ENCODE results near the gene GSTP1.

Gene GSTP1

GRCh38 chr11:67609316-67609715 lies 25.7 kb downstream of the GSTP1 start:
- TF ChIP-seq, protein P1, sequence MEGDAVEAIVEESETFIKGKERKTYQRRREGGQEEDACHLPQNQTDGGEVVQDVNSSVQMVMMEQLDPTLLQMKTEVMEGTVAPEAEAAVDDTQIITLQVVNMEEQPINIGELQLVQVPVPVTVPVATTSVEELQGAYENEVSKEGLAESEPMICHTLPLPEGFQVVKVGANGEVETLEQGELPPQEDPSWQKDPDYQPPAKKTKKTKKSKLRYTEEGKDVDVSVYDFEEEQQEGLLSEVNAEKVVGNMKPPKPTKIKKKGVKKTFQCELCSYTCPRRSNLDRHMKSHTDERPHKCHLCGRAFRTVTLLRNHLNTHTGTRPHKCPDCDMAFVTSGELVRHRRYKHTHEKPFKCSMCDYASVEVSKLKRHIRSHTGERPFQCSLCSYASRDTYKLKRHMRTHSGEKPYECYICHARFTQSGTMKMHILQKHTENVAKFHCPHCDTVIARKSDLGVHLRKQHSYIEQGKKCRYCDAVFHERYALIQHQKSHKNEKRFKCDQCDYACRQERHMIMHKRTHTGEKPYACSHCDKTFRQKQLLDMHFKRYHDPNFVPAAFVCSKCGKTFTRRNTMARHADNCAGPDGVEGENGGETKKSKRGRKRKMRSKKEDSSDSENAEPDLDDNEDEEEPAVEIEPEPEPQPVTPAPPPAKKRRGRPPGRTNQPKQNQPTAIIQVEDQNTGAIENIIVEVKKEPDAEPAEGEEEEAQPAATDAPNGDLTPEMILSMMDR (IDR thresholded peaks at IDR 0.05): no peak
- Histone ChIP-seq H3K27ac (peak overlapping the region; percentile 4), H3K79me2 (peaks cover 3% of the 10 kb centered on the region), H2AFZ (no peak overlapping the region), H3K4me1 (peaks cover 8% of the 10 kb centered on the region), H3K4me3 (ENCODE audit: low read depth, low read length) (no peak overlapping the region), H3K9me3 (ENCODE audit: control insufficient read depth, low read length) (no peaks in the 10 kb centered on the region), H3K27me3 (ENCODE audit: control insufficient read depth, insufficient read depth, low read length) (no peaks in the 10 kb centered on the region), H3K36me3 (ENCODE audit: control insufficient read depth, insufficient read depth, low read length) (no peaks in the 10 kb centered on the region), H3K9ac (no peak overlapping the region), H3K4me2 (ENCODE audit: low read length) (peak overlapping the region; percentile 35)

- peaks cover 8% of the 10 kb centered on the region for H3K4me1 ChIP-seq
- peak overlapping the region; percentile 31 for H3K4me2 ChIP-seq (ENCODE audit: low read length)
- no peaks in the 10 kb centered on the region for H3K36me3 ChIP-seq (ENCODE audit: control insufficient read depth, insufficient read depth, low read length)
- H3K79me2 ChIP-seq: peaks cover 3% of the 10 kb centered on the region
- no peak overlapping the region for H2AFZ ChIP-seq
- no peak overlapping the region for H3K9ac ChIP-seq
- H3K27ac ChIP-seq: no peak overlapping the region
- TF ChIP-seq, protein P1 (IDR thresholded peaks at IDR 0.05): no peak
- no peaks in the 10 kb centered on the region for H3K27me3 ChIP-seq (ENCODE audit: control insufficient read depth, insufficient read depth, low read length)
- peak overlapping the region; percentile 22 for H3K4me3 ChIP-seq (ENCODE audit: low read depth, low read length)
- no peaks in the 10 kb centered on the region for H3K9me3 ChIP-seq (ENCODE audit: control insufficient read depth, low read length)
Measured at GRCh38 chr11:67610302-67610868, 26.8 kb downstream of the GSTP1 start.

DNA sequence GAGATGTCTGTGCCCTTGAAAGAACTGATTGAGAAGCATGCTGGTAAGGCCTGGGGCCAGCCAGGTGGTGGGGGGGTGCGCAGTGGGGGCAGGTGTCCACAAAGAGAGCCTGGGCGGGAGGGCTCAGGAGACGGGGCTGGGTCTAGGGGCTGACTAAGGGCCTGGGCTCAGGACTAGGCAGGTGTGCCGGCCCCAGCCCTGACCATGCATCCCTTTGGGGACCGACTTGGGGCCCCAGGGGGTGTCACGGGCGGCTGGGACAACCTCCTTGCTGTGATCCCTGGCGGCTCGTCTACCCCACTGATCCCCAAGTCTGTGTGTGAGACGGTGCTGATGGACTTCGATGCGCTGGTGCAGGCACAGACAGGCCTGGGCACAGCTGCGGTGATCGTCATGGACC lies 27.6 kb downstream of the GSTP1 start:
- TF ChIP-seq, protein P1 (IDR thresholded peaks at IDR 0.05): no peak
- Histone ChIP-seq H2AFZ (no peak overlapping the region), H3K36me3 (ENCODE audit: control insufficient read depth, insufficient read depth, low read length) (no peaks in the 10 kb centered on the region), H3K9me3 (ENCODE audit: control insufficient read depth, low read length) (no peaks in the 10 kb centered on the region), H3K9ac (no peak overlapping the region), H3K79me2 (peaks cover 3% of the 10 kb centered on the region), H3K27me3 (ENCODE audit: control insufficient read depth, insufficient read depth, low read length) (no peaks in the 10 kb centered on the region), H3K27ac (no peak overlapping the region), H3K4me1 (peaks cover 8% of the 10 kb centered on the region), H3K4me3 (ENCODE audit: low read depth, low read length) (no peak overlapping the region), H3K4me2 (ENCODE audit: low read length) (no peak overlapping the region)

GRCh38 chr11:67611704-67612587 lies 28.3 kb downstream of the GSTP1 start:
- Histone ChIP-seq H3K36me3 (ENCODE audit: control insufficient read depth, insufficient read depth, low read length) (no peaks in the 10 kb centered on the region), H3K9me3 (ENCODE audit: control insufficient read depth, low read length) (no peaks in the 10 kb centered on the region), H3K79me2 (peaks cover 3% of the 10 kb centered on the region), H3K4me3 (ENCODE audit: low read depth, low read length) (no peak overlapping the region), H3K4me1 (peaks cover 8% of the 10 kb centered on the region), H2AFZ (no peak overlapping the region), H3K27me3 (ENCODE audit: control insufficient read depth, insufficient read depth, low read length) (no peaks in the 10 kb centered on the region), H3K4me2 (ENCODE audit: low read length) (no peak overlapping the region), H3K27ac (no peak overlapping the region), H3K9ac (no peak overlapping the region)
- TF ChIP-seq, protein P1 (IDR thresholded peaks at IDR 0.05): no peak

Data from parathyroid adenoma (tissue), 2 donors.